Nephron progenitor cell (in vitro differentiated cells): ENCODE measurements around the gene LAMB4.

Experiments
- DNase-seq: peaks from one replicate; pipeline ENCODE4 v3.0.0; 2021
- H3K27ac Mint-ChIP-seq: 2 replicates; pipeline ENCODE4 v1.8.0; 2021; ENCODE audit warnings: mild to moderate bottlenecking, moderate library complexity, mixed read lengths
- H3K27me3 Mint-ChIP-seq: 2 replicates; pipeline ENCODE4 v1.8.0; 2021; ENCODE audit warnings: mild to moderate bottlenecking, low read depth, mixed read lengths; ENCODE audit not compliant: poor library complexity
- H3K36me3 Mint-ChIP-seq: 2 replicates; pipeline ENCODE4 v1.8.0; 2021; ENCODE audit warnings: low read depth, mixed read lengths
- H3K4me1 Mint-ChIP-seq: 2 replicates; pipeline ENCODE4 v1.8.0; 2021; ENCODE audit warnings: mixed read lengths
- H3K4me3 Mint-ChIP-seq: 2 replicates; pipeline ENCODE4 v1.8.0; 2021; ENCODE audit warnings: mild to moderate bottlenecking, moderate library complexity, mixed read lengths
- H3K9me3 Mint-ChIP-seq: 2 replicates; pipeline ENCODE4 v1.8.0; 2021; ENCODE audit warnings: mild to moderate bottlenecking, moderate library complexity, mixed read lengths
- TF ChIP-seq, protein P1 (sequence below): fragments of 200-600 bp; sonication (generic); IDR thresholded peaks from 2 replicates; pipeline ENCODE4 v1.5.0; 2021; ENCODE audit warnings: antibody characterized with exemption

LAMB4 gene

DNA sequence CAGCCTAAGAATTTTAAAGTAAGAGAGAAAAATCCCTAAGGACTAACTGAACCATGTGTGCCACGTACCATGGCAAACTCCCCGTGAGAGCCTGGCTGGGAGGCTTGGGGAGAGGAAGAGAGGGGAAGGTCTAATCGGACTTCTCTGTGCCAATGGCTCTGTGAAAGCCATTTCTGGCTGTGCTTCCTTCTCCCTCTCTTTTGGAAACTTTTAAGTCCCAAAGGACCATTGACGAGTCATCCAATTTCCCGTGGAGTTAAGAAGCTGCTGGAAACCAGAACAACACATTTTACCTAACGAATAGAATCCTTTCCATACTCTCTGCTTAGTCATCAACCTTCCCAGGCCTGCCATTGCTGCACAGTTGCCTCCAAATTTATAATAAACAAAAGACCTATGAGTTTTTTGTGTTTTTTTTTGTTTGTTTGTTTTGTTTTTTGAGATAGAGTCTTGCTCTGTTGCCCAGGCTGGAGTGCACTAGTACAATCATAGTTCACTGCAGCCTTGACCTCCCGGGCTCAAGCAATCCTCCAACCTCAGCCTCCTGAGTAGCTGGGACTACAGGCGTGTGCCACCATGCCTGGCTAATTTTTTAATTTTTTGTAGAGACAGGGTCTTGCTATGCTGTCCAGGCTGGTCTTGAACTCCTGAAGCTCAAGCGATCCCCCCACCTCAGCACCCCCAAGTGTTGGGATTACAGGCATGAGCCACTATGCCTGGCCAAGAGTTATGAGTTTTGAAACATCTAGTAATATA is 140.4 kb downstream of the LAMB4 start:
- H3K27ac Mint-ChIP-seq, result no peak overlapping the region
- H3K36me3 Mint-ChIP-seq, result peaks cover 76% of the 10 kb centered on the region
- H3K9me3 Mint-ChIP-seq, result no peaks in the 10 kb centered on the region
- TF ChIP-seq, protein P1, sequence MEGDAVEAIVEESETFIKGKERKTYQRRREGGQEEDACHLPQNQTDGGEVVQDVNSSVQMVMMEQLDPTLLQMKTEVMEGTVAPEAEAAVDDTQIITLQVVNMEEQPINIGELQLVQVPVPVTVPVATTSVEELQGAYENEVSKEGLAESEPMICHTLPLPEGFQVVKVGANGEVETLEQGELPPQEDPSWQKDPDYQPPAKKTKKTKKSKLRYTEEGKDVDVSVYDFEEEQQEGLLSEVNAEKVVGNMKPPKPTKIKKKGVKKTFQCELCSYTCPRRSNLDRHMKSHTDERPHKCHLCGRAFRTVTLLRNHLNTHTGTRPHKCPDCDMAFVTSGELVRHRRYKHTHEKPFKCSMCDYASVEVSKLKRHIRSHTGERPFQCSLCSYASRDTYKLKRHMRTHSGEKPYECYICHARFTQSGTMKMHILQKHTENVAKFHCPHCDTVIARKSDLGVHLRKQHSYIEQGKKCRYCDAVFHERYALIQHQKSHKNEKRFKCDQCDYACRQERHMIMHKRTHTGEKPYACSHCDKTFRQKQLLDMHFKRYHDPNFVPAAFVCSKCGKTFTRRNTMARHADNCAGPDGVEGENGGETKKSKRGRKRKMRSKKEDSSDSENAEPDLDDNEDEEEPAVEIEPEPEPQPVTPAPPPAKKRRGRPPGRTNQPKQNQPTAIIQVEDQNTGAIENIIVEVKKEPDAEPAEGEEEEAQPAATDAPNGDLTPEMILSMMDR, result no peak
- peaks cover 16% of the 10 kb centered on the region for H3K4me1 Mint-ChIP-seq
- H3K4me3 Mint-ChIP-seq, result no peak overlapping the region
- no peak for DNase-seq
- no peaks in the 10 kb centered on the region for H3K27me3 Mint-ChIP-seq

DNA sequence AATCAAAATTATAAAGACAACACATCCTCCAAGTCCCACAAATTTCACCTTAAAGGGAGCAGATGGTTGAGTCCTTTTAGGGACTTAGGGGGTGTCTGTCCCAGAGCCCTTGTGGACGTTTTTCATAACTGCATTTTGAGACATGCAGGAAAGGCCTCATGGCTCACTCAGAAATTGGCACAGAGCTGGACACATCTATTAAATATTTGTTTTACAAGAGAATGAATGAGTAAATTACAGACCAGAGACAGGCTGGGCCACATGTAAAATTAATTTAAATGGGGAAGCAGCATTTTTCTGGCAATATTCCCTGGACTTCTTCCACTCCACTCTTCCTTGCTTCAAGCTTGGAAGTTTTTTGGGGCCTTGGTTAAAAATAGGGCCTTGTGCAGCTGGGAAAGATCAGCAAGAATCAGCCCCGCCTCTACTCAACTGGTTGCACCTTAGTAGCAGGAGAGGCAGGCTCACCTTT is 147.2 kb downstream of the LAMB4 start:
- H3K36me3 Mint-ChIP-seq, result peaks cover 68% of the 10 kb centered on the region
- TF ChIP-seq, protein P1, result peak; percentile 15
- H3K4me1 Mint-ChIP-seq, result no peaks in the 10 kb centered on the region
- H3K4me3 Mint-ChIP-seq, result no peak overlapping the region
- no peak for DNase-seq
- H3K27me3 Mint-ChIP-seq, result peaks cover 4% of the 10 kb centered on the region
- H3K9me3 Mint-ChIP-seq, result no peaks in the 10 kb centered on the region
- peak overlapping the region; percentile 87 for H3K27ac Mint-ChIP-seq

DNA sequence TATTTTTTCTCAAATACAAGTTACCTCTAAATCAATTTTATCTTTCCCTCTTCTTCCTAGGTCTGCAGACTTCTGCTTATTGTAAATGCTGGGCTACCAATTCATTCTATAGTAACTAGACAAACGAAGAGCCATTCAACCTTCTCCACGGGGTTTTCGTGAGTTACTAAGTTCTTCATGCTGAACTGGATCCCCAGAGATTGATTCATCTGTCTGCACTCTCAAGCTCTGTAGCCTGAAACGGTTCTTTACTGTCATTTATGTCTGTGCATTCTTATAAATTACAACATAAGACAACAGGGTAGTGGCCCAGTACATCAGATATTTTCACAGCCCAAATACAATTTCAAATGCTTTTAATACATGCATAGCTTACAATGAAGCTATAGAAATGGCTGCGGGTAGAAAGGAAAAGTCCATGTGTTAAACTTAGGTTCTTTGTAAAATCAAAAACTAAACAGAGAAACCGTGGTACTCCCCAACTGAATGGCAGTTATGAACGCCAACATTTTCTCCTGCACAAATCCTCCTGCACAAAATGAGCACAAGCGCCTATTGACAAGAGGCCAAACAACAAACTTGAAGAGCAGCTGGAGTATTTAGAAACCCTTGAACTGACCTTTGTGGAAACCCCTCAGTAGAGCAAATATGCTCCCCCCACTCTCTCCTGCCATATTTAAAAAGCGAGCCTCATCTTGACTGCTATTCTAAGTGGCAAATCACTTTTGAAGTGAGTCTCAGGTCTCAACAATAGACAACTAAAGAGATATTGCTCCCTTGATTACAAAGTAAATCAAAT is 147.9 kb downstream of the LAMB4 start:
- H3K4me1 Mint-ChIP-seq, result no peaks in the 10 kb centered on the region
- no peak for DNase-seq
- peak overlapping the region; percentile 87 for H3K27ac Mint-ChIP-seq
- peaks cover 68% of the 10 kb centered on the region for H3K36me3 Mint-ChIP-seq
- no peak overlapping the region for H3K4me3 Mint-ChIP-seq
- peaks cover 4% of the 10 kb centered on the region for H3K27me3 Mint-ChIP-seq
- TF ChIP-seq, protein P1, result no peak
- H3K9me3 Mint-ChIP-seq, result no peaks in the 10 kb centered on the region

DNA sequence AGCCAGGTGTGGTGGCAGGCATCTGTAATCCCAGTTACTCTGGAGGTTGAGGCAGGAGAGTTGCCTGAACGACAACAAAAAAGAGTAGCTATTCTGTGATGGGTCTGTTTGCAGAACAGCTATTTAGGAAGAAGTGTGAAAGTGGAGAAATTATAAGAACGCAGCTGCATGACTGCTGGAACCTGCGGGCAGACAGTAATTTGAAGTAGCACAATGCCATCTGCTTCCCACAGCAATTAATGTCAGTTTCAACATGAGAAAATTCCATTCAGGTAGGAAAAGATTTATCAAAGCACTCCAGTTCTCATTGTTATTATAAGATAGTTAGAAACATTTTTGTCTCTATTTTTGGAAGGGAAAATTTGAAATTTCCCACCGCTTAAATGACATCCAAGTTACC is 148.7 kb downstream of the LAMB4 start:
- H3K4me1 Mint-ChIP-seq, result no peaks in the 10 kb centered on the region
- no peak overlapping the region for H3K4me3 Mint-ChIP-seq
- H3K27me3 Mint-ChIP-seq, result peaks cover 4% of the 10 kb centered on the region
- peaks cover 64% of the 10 kb centered on the region for H3K36me3 Mint-ChIP-seq
- TF ChIP-seq, protein P1, result no peak
- H3K27ac Mint-ChIP-seq, result peak overlapping the region; percentile 22
- no peaks in the 10 kb centered on the region for H3K9me3 Mint-ChIP-seq
- no peak for DNase-seq

DNA sequence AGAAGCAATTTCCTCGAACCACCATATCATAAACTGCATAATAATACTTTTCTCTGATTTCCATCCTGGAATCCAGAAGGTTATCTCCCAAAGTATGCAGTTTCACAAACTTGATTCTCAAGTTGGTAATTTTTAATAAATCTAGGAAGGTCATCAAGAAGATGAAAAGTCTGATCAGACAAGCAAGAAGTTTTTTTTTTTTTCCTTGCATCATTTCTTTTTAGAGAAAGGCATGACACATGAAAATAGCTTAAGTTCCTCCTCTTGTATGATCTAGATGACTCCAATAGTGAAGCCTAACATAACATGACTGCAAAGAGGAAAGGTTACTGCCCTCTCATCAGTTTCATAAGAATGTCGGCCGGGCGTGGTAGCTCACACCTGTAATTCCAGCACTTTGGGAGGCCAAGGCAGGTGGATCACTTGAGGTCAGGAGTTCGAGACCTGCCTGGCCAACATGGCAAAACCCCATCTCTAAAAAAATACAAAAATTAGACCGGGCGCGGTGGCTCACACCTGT is 149.4 kb downstream of the LAMB4 start:
- H3K36me3 Mint-ChIP-seq, result peaks cover 64% of the 10 kb centered on the region
- TF ChIP-seq, protein P1, result no peak
- no peak overlapping the region for H3K4me3 Mint-ChIP-seq
- H3K27ac Mint-ChIP-seq, result no peak overlapping the region
- no peaks in the 10 kb centered on the region for H3K9me3 Mint-ChIP-seq
- no peak for DNase-seq
- H3K27me3 Mint-ChIP-seq, result peaks cover 4% of the 10 kb centered on the region
- H3K4me1 Mint-ChIP-seq, result no peaks in the 10 kb centered on the region
